Natural killer cell (primary cell): ENCODE data around the gene LRPAP1. TPM values are rescaled to one million over a fixed set of nuclear protein-coding genes. Genes with fewer than 3 reads are reported as not detected.

Experiments
- ATAC-seq, 3 donors: fragments of 150-1000 bp in 2 of 3; fragments of 200-7000 bp in 1 of 3; cut with Tn5 transposase; 1 replicate in 1 of 3; 2 replicates in 2 of 3; pipeline ENCODE4 v1.10.0; 2021; ENCODE audit warnings: mild to moderate bottlenecking in 2 of 3, moderate library complexity in 2 of 3
- DNase-seq, 2 donors: peaks; one replicate each; pipeline versions ENCODE4 v3.0.0 to v3.0.0-alpha.2; 2013 to 2021; ENCODE audit warnings: mixed read lengths in 1 of 2
- H3K27ac ChIP-seq: one replicate; pipeline ENCODE4 v1.5.1; 2013; ENCODE audit warnings: mild to moderate bottlenecking, low read length
- H3K27me3 ChIP-seq: one replicate; pipeline ENCODE4 v1.6.1; 2013; ENCODE audit warnings: low read length; ENCODE audit not compliant: control insufficient read depth, insufficient read depth
- H3K36me3 ChIP-seq: one replicate; pipeline ENCODE4 v1.6.1; 2013; ENCODE audit warnings: low read length; ENCODE audit not compliant: control insufficient read depth, insufficient read depth
- H3K4me1 ChIP-seq: one replicate; pipeline ENCODE4 v1.6.1; 2013; ENCODE audit warnings: low read length; ENCODE audit not compliant: control insufficient read depth, insufficient read depth
- H3K4me3 ChIP-seq: one replicate; pipeline ENCODE4 v1.5.1; 2013; ENCODE audit warnings: low read length
- H3K9me3 ChIP-seq: one replicate; pipeline ENCODE4 v1.6.1; 2013; ENCODE audit warnings: low read length; ENCODE audit not compliant: control insufficient read depth, insufficient read depth
- H3K27ac Mint-ChIP-seq, 2 donors: one replicate each; pipeline ENCODE4 v1.8.0; 2022; ENCODE audit warnings: mild to moderate bottlenecking in 2 of 2, mixed read lengths in 2 of 2, moderate library complexity in 1 of 2
- H3K27me3 Mint-ChIP-seq, 2 donors: one replicate each; pipeline ENCODE4 v1.8.0; 2022; ENCODE audit warnings: low read depth in 2 of 2, mixed read lengths in 2 of 2
- H3K36me3 Mint-ChIP-seq: one replicate; pipeline ENCODE4 v1.8.0; 2022; ENCODE audit warnings: mixed read lengths
- H3K4me1 Mint-ChIP-seq, 2 donors: one replicate each; pipeline ENCODE4 v1.8.0; 2022; ENCODE audit warnings: mixed read lengths in 2 of 2
- H3K4me3 Mint-ChIP-seq: one replicate; pipeline ENCODE4 v1.8.0; 2022; ENCODE audit warnings: mild to moderate bottlenecking, moderate library complexity, mixed read lengths
- H3K9me3 Mint-ChIP-seq, 2 donors: one replicate each; pipeline ENCODE4 v1.8.0; 2022; ENCODE audit warnings: mixed read lengths in 2 of 2
- CTCF ChIP-seq: fragments of 200-600 bp; IDR thresholded peaks from one replicate; pipeline ENCODE4 v1.8.0; 2022; ENCODE audit warnings: antibody characterized with exemption
- WGBS: methylation state at CpG from one replicate; pipeline ENCODE4 v1.1.7; 2013; ENCODE audit warnings: missing lambda C conversion rate; ENCODE audit not compliant: insufficient coverage; 5-methylcytosine and 5-hydroxymethylcytosine counted together
- intact Hi-C: fragments of 100-400 bp; cut with micrococcal nuclease; formaldehyde crosslinking; loops from one replicate; pipeline ENCODE4 v1.14.2; 2022
- total RNA-seq, 4 donors: library from RNA; stranded (reverse); fragments of 120-200 nt in 1 of 4; gene quantifications; one replicate each; pipeline versions ENCODE4 v1.2.3 to v1.2.4, GENCODE V29; 2013 to 2022

The LRPAP1 gene
- total RNA-seq, 3 donors from 2014 or later (not counting 1 experiment from before 2014, with no cell fraction given): 85.4 to 93.4 (median 87.3) TPM

DNA sequence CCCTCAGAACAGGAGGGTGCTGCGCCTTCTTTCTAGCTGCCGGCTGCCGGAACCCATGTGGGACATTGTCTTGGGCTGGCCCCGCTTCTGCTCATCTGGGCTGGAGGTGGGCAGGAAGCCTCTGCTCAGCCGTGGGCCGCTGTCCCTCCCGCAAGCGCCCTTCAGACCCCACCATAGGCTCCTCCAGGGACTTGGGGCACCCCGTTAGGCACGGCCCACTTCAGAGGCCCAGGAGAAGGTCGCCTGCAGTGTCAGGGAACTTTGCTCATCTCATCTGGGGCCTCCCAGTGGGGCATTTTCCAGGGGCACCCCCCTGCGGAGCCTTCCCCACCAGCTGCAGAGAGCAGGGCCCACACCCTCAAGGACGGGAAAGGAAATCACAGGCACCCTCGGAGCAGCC is 36.2 kb downstream of the LRPAP1 start:
- ATAC-seq (no peak), DNase-seq (no peak)
- Mint-ChIP-seq H3K4me3 (no peak overlapping the region), H3K4me1 (peaks cover 0 to 18% of the 10 kb centered on the region in 2 donors), H3K36me3 (no peaks in the 10 kb centered on the region), H3K9me3 (no peaks in the 10 kb centered on the region), H3K27me3 (peaks cover 0 to 4% of the 10 kb centered on the region in 2 donors), H3K27ac (no peak overlapping the region)
- no peak for TF ChIP-seq CTCF
- no peaks in the 10 kb centered on the region for H3K9me3 ChIP-seq
- no peak overlapping the region for H3K4me3 ChIP-seq
- intact Hi-C loops: no loop called here
- peaks cover 24% of the 10 kb centered on the region for H3K4me1 ChIP-seq
- H3K27ac ChIP-seq: no peak overlapping the region
- H3K27me3 ChIP-seq: no peaks in the 10 kb centered on the region
- 65% methylated on average over 14 of the region's 14 CpGs for WGBS
- H3K36me3 ChIP-seq: peaks cover 3% of the 10 kb centered on the region

DNA sequence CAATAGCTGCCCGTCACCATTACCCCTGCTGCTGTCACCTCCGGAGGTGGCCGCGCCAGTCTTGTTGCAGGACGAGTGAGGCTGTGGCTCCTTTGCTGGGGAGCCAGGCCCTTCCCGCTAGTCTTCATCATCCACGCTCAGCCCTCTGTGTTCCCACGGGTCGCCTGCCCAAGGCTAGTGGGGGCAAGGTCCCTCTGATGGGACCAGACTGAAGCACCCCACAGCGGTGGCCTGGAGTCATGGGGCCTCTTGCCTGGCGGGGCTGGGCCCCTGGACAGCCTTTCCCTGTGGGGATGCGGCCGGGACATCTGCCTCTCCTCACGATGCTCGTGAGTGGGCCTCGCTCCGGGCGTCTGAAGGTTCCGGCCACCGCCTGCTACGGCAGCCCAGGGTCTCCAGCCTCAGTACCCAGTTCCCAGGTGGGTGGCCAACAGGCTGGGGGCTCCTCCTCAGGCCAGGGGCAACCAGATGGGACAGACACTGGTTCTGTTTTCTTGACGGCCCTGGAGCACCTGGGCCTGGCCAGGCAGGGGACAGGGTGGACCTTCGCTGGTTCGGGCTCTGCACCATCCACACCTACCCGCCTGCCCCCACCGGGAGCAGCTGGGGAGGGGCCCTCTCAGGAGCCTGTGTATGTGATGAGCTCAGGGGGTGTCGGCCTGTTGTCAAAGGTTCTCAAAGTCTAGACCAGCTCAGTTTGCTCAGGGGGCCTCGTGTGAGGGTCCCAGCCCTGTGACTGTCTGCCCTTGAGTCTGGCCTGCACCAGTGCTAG is 36.8 kb downstream of the LRPAP1 start:
- Histone ChIP-seq H3K27ac (no peak overlapping the region), H3K27me3 (no peaks in the 10 kb centered on the region), H3K4me1 (peaks cover 24% of the 10 kb centered on the region), H3K36me3 (peaks cover 3% of the 10 kb centered on the region), H3K9me3 (no peaks in the 10 kb centered on the region), H3K4me3 (no peak overlapping the region)
- H3K4me1 Mint-ChIP-seq: peaks cover 0 to 18% of the 10 kb centered on the region in 2 donors
- no peak overlapping the region for H3K27ac Mint-ChIP-seq
- peaks cover 0 to 4% of the 10 kb centered on the region in 2 donors for H3K27me3 Mint-ChIP-seq
- H3K9me3 Mint-ChIP-seq: no peaks in the 10 kb centered on the region
- H3K36me3 Mint-ChIP-seq: no peaks in the 10 kb centered on the region
- 90% methylated on average over 28 of the region's 28 CpGs for WGBS
- ATAC-seq: no peak
- no peak for DNase-seq
- intact Hi-C loops: no loop called here
- no peak overlapping the region for H3K4me3 Mint-ChIP-seq
- TF ChIP-seq CTCF: no peak

- intact Hi-C loops: no loop called here
- H3K4me3 Mint-ChIP-seq: no peak overlapping the region
- no peaks in the 10 kb centered on the region for H3K36me3 Mint-ChIP-seq
- DNase-seq (no peak), ATAC-seq (peak in 1 of 3 donors; percentile 4)
- WGBS: 71% methylated on average over 15 of the region's 15 CpGs
- no peak overlapping the region for H3K4me3 ChIP-seq
- H3K9me3 ChIP-seq: no peaks in the 10 kb centered on the region
- H3K27ac Mint-ChIP-seq: no peak overlapping the region
- peaks cover 0 to 4% of the 10 kb centered on the region in 2 donors for H3K27me3 Mint-ChIP-seq
- peaks cover 0 to 18% of the 10 kb centered on the region in 2 donors for H3K4me1 Mint-ChIP-seq
- H3K9me3 Mint-ChIP-seq: no peaks in the 10 kb centered on the region
- no peak for TF ChIP-seq CTCF
- H3K4me1 ChIP-seq: peaks cover 24% of the 10 kb centered on the region
- no peaks in the 10 kb centered on the region for H3K27me3 ChIP-seq
- no peak overlapping the region for H3K27ac ChIP-seq
- H3K36me3 ChIP-seq: peaks cover 3% of the 10 kb centered on the region
These were observed 37.8 kb downstream of the LRPAP1 start for GRCh38 chr4:3494462-3494871.
